ENCODE results near the gene HHATL.
"Not testable (repeated sequence)": the region's sequence is repeated elsewhere in the genome, so short reads cannot be mapped to it uniquely, and the experiment has no call there.

The HHATL gene

DNA sequence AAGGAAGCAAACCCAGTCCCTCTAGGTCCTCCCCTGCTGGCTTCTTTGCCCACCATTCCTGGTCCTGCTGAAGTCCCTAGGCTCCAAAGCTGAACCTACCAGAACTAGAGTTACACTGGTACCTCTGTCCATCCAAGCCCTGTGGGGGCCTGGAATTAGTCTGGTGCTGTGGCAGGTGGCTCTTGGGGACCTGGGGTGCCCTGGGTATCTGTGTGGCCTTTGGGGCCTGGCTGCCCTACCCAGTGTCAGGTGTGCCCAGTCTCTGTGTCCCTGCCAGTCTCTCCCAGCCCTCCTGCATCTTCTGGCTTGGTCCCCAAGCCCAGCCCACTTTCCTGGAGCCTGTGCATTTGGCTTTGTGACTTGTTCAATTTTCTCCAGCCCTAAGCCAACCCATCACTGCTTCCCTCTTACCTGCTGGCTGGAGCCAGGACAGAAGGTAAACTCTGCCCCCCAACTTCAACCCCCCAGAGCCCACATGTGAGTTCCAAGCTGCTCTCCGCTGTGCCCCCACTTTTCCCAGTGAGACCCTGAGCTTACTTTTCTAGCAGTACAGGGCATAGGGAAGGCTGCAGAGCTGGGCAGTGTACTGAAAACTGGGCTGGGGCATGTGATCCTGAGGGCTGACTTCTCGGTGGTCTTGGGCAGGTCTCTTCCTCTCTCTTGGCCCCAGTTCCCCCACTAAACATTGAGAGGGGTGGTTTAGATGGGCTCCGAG, 28.3 kb upstream of the HHATL start:
- TF ChIP-seq FOXP2 (optimal IDR thresholded peaks at IDR 0.05; ENCODE audit: control extremely low read depth, extremely low read length, insufficient read depth) (no peak), POLR2AphosphoS5 (IDR thresholded peaks at IDR 0.05; ENCODE audit: borderline replicate concordance, low read depth, low read length) (no peak)
- no peak overlapping the region for H3K27ac ChIP-seq
- H3K9ac ChIP-seq (ENCODE audit: insufficient read length) = no peak overlapping the region
- no peak for DNase-seq (ENCODE audit: low read depth, low spot score)
- no peaks in the 10 kb centered on the region for H3K36me3 ChIP-seq (ENCODE audit: insufficient read depth, low read length)
- H3K9me3 ChIP-seq (ENCODE audit: low read depth, low read length) = no peaks in the 10 kb centered on the region
- no peak overlapping the region for H3K4me3 ChIP-seq

GRCh38 chr3:42730294-42730693, 27.7 kb upstream of the HHATL start:
- Histone ChIP-seq H3K9ac (ENCODE audit: insufficient read length) (no peak overlapping the region), H3K36me3 (ENCODE audit: insufficient read depth, low read length) (no peaks in the 10 kb centered on the region), H3K4me3 (no peak overlapping the region), H3K27ac (no peak overlapping the region), H3K9me3 (ENCODE audit: low read depth, low read length) (no peaks in the 10 kb centered on the region)
- DNase-seq (ENCODE audit: low read depth, low spot score) = no peak
- no peak for TF ChIP-seq POLR2AphosphoS5 (IDR thresholded peaks at IDR 0.05; ENCODE audit: borderline replicate concordance, low read depth, low read length)

- H3K4me3 ChIP-seq = no peak overlapping the region
- DNase-seq (ENCODE audit: low read depth, low spot score) = no peak
- H3K9me3 ChIP-seq (ENCODE audit: low read depth, low read length) = no peaks in the 10 kb centered on the region
- TF ChIP-seq FOXP2 (optimal IDR thresholded peaks at IDR 0.05; ENCODE audit: control extremely low read depth, extremely low read length, insufficient read depth) (no peak), POLR2AphosphoS5 (IDR thresholded peaks at IDR 0.05; ENCODE audit: borderline replicate concordance, low read depth, low read length) (no peak), EZH2 (IDR thresholded peaks at IDR 0.05) (no peak)
- H3K36me3 ChIP-seq (ENCODE audit: insufficient read depth, low read length) = no peaks in the 10 kb centered on the region
- H3K27ac ChIP-seq = no peak overlapping the region
- no peak overlapping the region for H3K9ac ChIP-seq (ENCODE audit: insufficient read length)
These were observed 27.0 kb upstream of the HHATL start for GRCh38 chr3:42729404-42730145.

- H3K36me3 ChIP-seq (ENCODE audit: insufficient read depth, low read length) = no peaks in the 10 kb centered on the region
- H3K9ac ChIP-seq (ENCODE audit: insufficient read length) = no peak overlapping the region
- no peak for DNase-seq (ENCODE audit: low read depth, low spot score)
- no peak overlapping the region for H3K4me3 ChIP-seq
- no peak overlapping the region for H3K27ac ChIP-seq
- no peak for TF ChIP-seq POLR2AphosphoS5 (IDR thresholded peaks at IDR 0.05; ENCODE audit: borderline replicate concordance, low read depth, low read length)
- TF ChIP-seq EZH2 (IDR thresholded peaks at IDR 0.05) = no peak
- no peak for TF ChIP-seq FOXP2 (optimal IDR thresholded peaks at IDR 0.05; ENCODE audit: control extremely low read depth, extremely low read length, insufficient read depth)
- no peaks in the 10 kb centered on the region for H3K9me3 ChIP-seq (ENCODE audit: low read depth, low read length)
These were observed 26.2 kb upstream of the HHATL start for GRCh38 chr3:42728668-42729364.

DNA sequence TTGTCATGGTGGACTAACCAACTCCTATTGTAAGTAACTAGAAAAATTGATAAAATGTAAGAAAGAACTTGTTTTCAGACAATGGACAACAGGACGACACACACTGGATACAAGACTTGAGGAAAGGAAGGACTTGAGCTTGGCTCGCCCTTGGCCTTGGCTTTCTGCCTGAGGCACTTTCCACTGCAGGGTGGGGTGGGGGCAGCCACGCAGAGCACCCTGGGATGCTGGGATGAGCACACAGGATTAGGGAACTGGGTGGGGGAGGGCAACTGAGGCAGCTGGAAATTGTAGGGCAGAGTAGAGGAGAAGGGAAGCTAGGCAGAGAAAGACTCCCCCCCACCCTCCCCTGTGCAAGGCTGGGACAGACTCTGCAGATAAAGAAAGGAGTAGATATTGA, 25.5 kb upstream of the HHATL start:
- TF ChIP-seq EZH2 (IDR thresholded peaks at IDR 0.05) (no peak), POLR2AphosphoS5 (IDR thresholded peaks at IDR 0.05; ENCODE audit: borderline replicate concordance, low read depth, low read length) (no peak), FOXP2 (optimal IDR thresholded peaks at IDR 0.05; ENCODE audit: control extremely low read depth, extremely low read length, insufficient read depth) (no peak)

DNA sequence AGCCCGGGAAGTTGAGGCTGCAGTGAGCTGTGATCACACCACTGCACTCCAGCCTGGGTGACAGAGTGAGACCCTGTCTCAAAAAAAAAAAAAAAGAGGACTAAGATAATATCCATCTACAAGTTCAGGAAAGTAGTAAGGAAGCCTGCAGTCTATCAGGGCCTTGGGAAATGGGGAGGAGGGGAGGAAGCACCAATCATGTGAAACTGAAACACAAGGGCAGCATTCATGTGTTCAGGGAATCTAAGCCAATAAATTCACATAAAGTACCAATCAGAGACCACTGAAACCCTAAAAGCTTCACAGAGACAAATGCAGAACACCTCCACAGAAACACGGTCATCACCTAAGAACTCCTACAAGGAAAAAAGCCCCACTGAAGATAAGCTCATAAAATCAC, 22.9 kb upstream of the HHATL start:
- no peak overlapping the region for H3K9ac ChIP-seq (ENCODE audit: insufficient read length)
- no peak overlapping the region for H3K4me3 ChIP-seq
- DNase-seq (ENCODE audit: low read depth, low spot score) = no peak
- no peaks in the 10 kb centered on the region for H3K9me3 ChIP-seq (ENCODE audit: low read depth, low read length)
- TF ChIP-seq FOXP2 (optimal IDR thresholded peaks at IDR 0.05; ENCODE audit: control extremely low read depth, extremely low read length, insufficient read depth) (no peak), EZH2 (IDR thresholded peaks at IDR 0.05) (no peak), POLR2AphosphoS5 (IDR thresholded peaks at IDR 0.05; ENCODE audit: borderline replicate concordance, low read depth, low read length) (no peak)
- no peaks in the 10 kb centered on the region for H3K36me3 ChIP-seq (ENCODE audit: insufficient read depth, low read length)
- H3K27ac ChIP-seq = no peak overlapping the region

More for the DNA sequence above, 25.5 kb upstream of the HHATL start:
- Histone ChIP-seq H3K9me3 (ENCODE audit: low read depth, low read length) (no peaks in the 10 kb centered on the region), H3K9ac (ENCODE audit: insufficient read length) (no peak overlapping the region), H3K27ac (no peak overlapping the region), H3K4me3 (no peak overlapping the region), H3K36me3 (ENCODE audit: insufficient read depth, low read length) (no peaks in the 10 kb centered on the region)
- DNase-seq (ENCODE audit: low read depth, low spot score) = no peak

DNA sequence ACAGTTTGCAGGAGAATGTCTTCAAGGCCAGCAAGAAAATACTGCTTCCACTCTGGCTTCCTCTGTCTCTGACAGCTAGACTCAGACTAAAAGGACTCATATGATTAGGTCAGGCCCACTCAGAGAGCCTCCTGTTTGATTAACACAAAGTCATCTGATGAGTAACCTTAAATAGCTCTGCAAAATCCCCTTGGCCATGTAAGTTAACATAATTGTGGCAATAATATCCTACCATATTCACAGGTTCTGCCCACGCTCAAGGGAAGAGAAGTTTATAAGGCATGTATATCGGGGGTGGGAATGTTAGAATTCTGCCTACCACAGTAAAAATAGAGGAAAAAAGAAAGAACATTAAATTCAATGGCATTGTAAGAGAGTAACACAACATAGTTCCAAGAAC, 20.6 kb upstream of the HHATL start:
- H3K36me3 ChIP-seq (ENCODE audit: insufficient read depth, low read length) = no peaks in the 10 kb centered on the region
- TF ChIP-seq POLR2AphosphoS5 (IDR thresholded peaks at IDR 0.05; ENCODE audit: borderline replicate concordance, low read depth, low read length) = no peak
- no peak for TF ChIP-seq EZH2 (IDR thresholded peaks at IDR 0.05)
- no peak for TF ChIP-seq FOXP2 (optimal IDR thresholded peaks at IDR 0.05; ENCODE audit: control extremely low read depth, extremely low read length, insufficient read depth)
- DNase-seq (ENCODE audit: low read depth, low spot score) = no peak

DNA sequence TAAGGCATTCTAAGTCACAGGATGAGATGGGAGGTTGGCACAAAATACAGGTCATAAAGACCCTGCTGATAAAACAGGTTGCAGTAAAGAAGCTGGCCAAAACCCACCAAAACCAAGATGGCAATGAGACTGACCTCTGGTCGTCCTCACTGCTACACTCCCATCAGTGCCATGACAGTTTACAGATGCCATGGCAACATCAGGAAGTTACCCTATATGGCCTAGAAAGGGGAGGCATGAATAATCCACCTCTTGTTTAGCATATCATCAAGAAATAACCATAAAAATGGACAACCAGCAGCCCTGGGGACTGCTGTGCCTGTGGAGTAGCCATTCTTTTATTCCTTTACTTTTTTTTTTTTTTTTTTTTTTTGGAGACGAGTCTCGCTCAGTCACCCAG, 19.8 kb upstream of the HHATL start:
- not testable (repeated sequence) for H3K4me3 ChIP-seq; H3K27ac ChIP-seq; H3K9ac ChIP-seq (ENCODE audit: insufficient read length); H3K36me3 ChIP-seq (ENCODE audit: insufficient read depth, low read length); H3K9me3 ChIP-seq (ENCODE audit: low read depth, low read length); DNase-seq (ENCODE audit: low read depth, low spot score)

More for the DNA sequence above, 20.6 kb upstream of the HHATL start:
- no peak overlapping the region for H3K4me3 ChIP-seq
- H3K9ac ChIP-seq (ENCODE audit: insufficient read length) = no peak overlapping the region
- H3K9me3 ChIP-seq (ENCODE audit: low read depth, low read length) = no peaks in the 10 kb centered on the region
- H3K27ac ChIP-seq = no peak overlapping the region
